Measurements from ENCODE around the gene M1AP.
A peak's percentile ranks its signal among the peaks of the same experiment; 100 is the strongest.
"Not testable (repeated sequence)": the region's sequence is repeated elsewhere in the genome, so short reads cannot be mapped to it uniquely, and the experiment has no call there.

M1AP gene

GRCh38 chr2:74653589-74653984 lies 5.5 kb upstream of the M1AP start:
- DNase-seq, result no peak

DNA sequence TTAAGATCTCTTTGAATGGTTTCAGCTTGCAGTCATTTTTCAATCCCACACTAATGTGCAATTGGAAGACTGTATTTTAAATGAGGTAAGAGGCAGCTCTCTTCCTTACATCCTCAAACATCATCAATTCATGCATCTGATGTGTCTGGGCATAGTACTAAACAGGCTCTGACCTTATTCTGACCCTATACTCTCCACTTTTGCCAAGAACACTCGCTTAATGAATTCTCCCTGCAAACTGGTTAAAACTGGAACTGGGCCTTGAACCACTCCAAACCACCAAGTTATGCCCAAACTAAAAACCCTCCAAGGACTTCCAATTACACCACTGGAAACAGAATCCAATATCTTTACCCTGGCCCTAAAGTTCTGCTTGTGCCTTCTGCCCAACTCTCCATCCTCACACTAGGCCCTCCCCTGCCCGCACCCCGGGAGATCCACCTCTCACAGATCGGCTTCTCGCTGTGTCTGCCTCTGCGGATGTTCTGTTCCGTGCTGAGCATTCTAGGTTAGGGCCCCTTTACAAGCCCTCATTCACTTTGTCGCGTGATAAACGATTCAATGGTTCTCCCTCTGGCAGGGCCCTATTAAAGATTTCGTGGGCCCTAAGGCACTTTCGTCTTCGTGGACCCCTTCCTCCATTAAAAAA lies 1.2 kb downstream of the M1AP start:
- DNase-seq, result no peak

DNA sequence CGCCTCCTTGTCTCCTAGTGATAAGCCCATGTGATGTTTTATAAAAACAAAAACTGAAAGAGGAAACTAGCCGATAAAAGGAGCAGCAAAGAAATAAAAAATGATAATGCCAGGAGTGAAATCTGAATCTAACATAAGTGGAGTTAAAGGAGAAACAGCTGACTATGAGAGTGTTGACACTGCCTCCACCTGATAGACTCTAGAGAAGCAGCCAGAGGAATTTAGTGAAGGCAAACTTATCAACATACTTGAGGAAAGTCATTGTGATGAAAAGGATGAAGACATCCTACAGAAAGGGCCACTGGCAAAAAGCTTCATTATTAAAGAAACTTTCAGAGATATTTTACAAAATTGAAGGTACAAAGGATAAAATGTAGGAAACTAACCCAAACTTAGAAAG lies 1.9 kb downstream of the M1AP start:
- peak; percentile 36 for DNase-seq

- no peak for DNase-seq
Measured at GRCh38 chr2:74645344-74645743, 2.8 kb downstream of the M1AP start.

- DNase-seq, result no peak
Measured at GRCh38 chr2:74639550-74639949, 8.6 kb downstream of the M1AP start.

- DNase-seq, result no peak
Measured at GRCh38 chr2:74632939-74633312, 15.2 kb downstream of the M1AP start.

GRCh38 chr2:74632209-74632938 lies 15.8 kb downstream of the M1AP start:
- DNase-seq, result no peak

DNA sequence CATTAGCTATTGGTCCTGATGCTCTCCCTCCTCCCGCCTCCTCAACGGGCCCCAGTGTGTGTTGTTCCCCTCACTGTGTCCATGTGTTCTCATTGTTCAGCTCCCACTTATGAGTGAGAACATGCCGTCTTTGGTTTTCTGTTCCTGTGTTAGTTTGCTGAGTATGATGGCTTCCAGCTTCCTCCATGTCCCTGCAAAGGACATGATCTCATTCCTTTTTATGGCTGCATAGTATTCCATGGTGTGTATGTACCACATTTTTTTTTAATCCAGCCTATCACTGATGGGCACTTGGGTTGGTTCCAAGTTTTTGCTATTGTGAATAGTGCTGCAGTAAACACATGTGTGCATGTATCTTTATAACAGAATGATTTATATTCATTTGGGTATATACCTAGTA lies 17.7 kb downstream of the M1AP start:
- not testable (repeated sequence) for DNase-seq

DNA sequence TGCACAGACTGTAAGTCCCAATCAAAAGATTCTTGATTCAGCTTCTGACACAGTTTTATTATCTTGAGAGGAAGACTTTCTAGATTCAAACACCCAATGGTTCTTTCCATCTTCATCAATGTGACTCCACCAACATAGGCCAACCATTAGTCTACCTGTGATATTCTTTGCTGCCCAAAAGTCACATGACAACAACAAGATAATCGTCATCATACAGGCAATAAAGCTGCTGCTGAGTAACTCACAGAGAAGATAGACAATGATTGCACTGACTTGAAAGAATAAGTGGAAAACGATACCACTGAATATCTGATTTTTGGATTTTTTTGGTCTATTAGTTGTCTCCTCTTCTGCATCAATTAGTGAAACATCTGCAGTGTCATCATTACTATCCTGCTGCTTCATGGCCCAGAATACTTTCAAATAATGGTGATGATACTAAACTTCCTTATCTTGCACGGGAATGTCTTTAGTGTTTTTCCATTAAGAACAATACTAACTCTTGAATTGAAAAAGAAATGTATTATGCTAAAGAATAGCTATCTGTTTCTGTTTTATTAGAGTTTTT lies 19.5 kb downstream of the M1AP start:
- no peak for DNase-seq

DNA sequence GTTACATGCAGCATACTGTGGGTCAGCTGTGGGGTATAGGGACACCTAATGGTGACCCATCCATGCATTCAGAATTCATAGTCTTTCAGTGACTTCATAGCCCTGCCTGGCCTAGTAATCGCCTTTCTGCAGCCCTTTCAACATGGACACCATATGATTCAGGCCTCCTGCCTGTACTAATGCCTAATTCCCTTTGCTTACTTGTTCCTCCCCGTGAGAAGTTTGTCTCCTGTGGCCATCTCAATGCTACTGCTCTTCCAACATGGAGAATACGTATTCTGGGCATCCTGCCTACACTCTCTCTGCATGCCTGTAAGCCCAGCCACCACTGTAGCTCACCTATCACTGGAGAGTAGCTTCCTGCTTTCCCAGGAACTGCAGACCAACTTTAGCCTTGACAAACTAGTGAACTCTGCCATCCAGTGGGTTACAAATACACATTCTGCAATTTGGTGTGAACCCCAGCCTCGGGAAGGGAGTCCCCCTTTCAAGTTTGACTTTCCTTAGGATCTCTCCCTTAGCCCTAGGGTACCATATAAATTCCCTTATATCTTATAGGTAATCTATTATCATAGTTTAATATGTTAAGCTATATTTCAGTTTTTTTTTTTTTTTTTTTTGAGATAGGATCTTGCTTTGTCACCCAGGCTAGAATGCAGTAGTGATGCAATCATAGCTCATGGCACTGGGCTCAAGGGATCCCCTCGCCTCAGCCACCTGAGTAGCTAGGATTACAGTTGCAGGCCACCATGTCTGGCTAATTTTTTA lies 22.3 kb downstream of the M1AP start:
- DNase-seq, result peak; percentile 38

- no peak for DNase-seq
Measured at GRCh38 chr2:74620671-74621070, 27.5 kb downstream of the M1AP start.

DNA sequence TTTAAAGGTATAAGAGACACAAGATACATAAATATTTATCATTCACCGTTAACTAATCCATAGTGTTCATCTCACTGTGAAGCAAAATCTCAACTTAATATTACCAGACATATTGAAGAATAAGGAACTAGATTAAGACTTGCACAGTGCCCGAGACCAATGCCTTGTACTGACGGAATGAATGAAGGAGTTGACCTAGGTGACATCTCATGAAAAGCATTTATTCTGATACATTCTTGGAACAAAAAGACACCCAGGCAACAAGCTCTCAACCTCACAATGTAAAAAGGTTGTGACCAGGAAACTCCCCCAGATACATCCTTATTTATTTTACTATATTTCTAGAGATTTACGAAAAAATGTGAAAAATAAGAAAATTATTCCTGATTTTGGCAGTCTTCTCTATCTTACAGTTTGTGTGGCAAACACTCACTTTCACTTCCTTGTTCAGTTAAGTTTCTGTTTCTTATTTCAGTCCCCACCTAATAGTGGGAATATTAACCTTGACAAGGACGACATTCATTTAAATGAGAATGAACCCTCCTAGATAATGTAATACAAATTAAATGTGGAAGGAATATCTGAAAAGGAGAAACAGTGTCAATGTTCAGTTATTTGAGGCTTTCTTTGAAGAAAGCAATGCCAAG lies 28.4 kb downstream of the M1AP start:
- no peak for DNase-seq

GRCh38 chr2:74618410-74619083 lies 29.6 kb downstream of the M1AP start:
- no peak for DNase-seq

DNA sequence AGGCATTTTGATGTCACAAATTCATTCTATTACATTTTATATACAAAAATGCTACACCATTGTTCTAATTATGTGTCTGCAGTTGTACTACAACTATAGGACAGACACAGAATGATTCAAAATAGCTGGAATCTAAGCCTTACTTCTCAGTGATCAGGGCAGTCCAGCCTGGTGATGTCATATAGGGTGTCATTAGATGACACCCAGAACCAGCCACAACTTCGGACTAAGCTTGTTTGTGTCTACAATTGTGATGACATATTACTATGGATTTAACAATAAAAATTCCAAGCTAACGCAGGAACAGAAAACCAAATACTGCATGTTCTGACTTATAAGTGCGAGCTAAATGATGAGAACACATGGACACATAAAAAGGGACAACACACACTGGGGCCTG lies 31.0 kb downstream of the M1AP start:
- DNase-seq, result no peak

DNA sequence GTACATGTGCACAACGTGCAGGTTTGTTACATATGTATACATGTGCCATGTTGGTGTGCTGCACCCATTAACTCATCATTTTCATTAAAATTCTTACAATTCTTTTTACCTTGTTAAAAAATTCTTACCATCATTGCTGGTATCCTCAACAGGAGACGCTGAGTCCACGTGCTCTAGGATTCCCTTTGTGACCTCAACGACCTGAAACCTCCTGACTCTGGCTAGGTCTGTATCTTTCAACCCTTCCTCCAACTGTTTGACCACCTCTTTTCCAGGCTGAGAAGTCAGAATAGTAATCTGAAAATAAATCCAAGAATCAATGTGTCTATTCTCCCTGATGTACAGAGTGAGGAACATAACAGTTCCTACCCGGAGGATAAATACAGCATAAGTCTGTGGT lies 41.2 kb downstream of the M1AP start:
- DNase-seq, result no peak

- DNase-seq, result peak; percentile 21
Measured at GRCh38 chr2:74603282-74604000, 44.7 kb downstream of the M1AP start.

DNA sequence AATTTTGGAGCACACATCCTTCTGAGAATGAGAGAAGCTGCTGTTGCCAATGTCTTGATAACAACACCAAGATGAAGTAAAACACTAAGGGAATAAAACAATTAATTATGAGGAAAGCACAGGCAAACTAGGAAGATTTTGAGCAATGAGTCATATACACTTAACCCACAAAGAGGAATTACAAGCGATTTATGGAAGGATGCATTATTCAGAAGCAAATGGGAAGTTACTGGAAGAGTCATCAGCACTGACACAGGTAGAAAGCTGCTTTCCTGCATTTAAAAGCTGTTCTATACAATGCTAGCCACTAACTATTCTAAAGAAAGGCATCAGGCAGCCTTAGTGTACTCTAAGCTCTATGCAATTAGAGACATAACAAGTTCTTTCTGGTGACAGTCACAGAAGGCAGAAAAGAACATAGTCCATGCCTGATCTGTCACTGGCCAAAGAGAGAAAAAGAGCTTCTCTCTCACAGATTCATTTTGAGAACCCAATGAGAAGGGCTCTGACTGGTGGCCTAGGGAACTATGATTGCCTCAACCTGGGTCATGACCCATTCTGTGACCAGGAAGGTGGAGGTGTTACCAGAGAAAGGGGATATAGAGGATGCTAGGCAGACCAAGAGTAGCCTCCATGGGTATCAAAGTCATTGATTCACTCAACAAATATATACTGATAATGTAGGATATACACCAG lies 45.4 kb downstream of the M1AP start:
- no peak for DNase-seq

DNA sequence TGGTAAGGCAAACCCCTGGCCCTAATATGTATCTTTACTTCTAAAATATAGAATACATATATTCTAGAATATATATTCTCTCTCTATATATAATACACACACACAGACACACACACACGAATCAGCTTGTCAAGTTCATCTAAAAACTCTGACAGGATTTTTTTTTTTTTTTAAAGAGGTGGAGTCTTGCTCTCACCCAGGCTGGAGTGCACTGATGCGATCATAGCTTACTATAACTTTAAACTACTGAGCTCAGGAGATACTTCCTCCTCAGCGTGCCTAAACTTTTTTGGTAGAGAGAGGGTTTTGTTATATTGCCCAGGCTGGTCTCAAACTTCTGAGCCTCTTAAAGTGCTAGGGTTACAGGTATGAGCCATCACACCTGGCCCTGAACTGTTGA lies 48.5 kb downstream of the M1AP start:
- DNase-seq, result no peak

GRCh38 chr2:74597410-74597809 lies 50.7 kb downstream of the M1AP start:
- DNase-seq, result no peak

DNA sequence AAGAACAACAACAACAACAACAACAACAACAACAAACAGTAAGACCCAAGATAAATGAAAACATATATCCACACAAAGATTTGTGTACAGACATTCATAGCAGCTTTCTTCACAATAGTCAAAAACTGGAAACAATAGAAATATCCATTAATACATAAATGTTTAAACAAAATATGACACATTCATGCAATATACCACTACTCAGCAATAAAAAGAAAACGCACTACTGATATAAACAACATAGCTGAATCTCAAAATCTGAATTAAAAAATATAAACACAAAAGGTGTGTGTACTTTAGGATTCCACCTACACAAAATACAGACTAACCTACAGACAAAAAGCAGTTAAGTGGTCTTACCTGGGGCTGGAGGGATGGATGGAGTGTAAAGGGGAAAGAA lies 51.5 kb downstream of the M1AP start:
- DNase-seq, result no peak
